NCI-H2227 (cell line): ENCODE results near the gene HYLS1.

Experiments
- DNase-seq: peaks from one replicate; lab custom pipeline; 2025; ENCODE audit not compliant: unreplicated experiment; lab: John Stamatoyannopoulos, UW

Gene HYLS1

DNA sequence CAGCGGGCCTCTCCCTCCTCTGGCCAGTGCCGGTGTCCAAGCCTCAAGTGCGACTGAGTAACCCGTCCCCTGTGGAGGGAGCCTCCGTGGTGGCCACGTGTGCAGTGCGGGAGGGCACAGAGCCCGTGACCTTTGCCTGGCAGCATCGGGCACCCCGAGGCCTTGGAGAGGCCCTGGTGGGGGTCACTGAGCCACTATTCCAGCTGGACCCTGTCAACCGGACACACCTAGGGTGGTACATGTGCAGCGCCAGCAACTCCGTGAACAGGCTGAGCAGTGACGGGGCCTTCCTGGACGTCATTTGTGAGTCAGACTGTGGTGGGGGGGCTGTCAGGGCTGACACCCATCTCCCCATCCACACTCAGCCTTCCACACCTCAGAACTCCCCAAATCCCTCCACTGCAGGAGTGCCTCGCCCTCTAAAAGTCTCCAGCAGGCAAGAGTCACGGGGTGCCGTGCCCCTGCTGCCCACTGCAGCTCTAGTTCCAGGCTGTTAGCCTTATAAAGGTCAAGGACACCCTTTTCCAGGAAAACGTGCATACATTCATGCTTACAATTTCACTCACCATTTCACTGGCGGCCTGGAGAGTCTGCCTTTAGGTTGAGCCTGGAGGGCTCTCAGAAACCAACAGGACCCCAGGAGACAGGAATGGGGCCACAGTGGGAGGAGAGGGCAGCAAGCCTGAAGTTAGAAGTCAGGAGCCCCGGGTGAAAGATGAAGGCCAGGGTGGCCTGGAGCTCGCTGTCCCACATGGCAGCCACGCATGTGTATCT lies 61.0 kb downstream of the HYLS1 start:
- DNase-seq, result no peak

DNA sequence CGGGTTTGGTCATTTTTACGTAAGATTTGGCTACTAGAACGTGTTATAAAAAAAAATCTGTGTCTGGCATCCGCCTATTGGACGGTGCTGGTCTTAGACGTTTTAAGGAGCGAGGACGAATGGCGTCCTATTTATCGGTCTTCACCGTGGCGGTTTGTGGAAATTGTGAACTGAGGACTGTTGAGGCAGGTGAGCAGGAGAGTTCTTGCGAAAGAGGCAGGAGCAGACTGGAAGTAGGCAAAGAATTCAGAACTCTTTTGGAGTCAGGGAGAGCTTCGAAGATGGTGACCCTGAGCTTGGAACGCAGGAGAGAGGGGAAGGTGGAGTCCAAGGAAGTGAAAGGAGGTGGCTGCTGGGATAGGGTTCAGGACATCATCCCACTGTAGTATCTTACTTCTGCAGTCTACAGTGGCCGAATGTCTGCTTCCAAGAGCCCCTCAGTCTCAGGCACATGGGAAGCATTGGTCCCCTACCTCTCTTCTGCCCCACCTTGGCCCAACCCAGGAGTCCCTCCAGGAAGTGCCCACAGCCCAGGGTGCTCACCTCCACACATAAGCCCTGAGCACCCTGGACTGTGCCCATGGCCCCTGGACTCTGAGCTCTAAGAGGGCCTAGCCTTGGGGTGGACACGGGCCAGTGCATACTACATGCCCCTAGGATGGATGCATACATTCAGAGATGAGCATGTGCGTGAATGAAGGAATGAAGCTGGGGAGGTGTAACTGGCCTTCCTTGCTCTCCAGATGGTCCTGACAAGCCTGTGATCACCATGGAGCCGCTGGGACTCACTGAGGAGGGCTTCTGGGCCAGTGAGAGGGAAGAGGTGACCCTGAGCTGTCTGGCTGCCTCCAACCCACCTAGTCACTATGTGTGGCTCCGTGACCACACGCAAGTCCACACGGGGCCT lies 62.1 kb downstream of the HYLS1 start:
- no peak for DNase-seq

DNA sequence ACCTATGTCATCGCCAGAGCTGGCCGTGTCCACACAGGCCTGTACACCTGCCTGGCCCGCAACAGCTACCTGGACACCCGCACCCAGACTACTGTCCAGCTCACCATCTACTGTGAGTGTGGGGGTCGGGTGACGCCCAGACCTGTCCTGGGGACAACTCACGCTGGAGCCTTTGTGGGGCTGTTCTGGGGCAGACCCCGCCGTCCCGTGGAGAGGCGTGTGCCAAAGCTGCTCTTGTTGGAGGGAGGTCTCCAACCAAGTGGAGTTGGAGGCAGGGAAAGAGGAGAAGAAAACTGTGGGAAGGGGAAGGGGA lies 62.7 kb downstream of the HYLS1 start:
- DNase-seq, result no peak
